HG03045 (cell line): ENCODE data around the gene SYNJ2.

Experiments used
- ATAC-seq: cut with Tn5 transposase; IDR thresholded peaks from one replicate; pipeline ENCODE4 v1.9.1; 2021; ENCODE audit warnings: mild to moderate bottlenecking, moderate library complexity; ENCODE audit not compliant: unreplicated experiment

The SYNJ2 gene

GRCh38 chr6:158011980-158012566 lies 30.4 kb downstream of the SYNJ2 start:
- no peak for ATAC-seq

GRCh38 chr6:158013904-158014504 lies 32.3 kb downstream of the SYNJ2 start:
- ATAC-seq, result no peak

GRCh38 chr6:158014505-158015187 lies 33.0 kb downstream of the SYNJ2 start:
- no peak for ATAC-seq

- ATAC-seq, result no peak
These were observed 33.5 kb downstream of the SYNJ2 start for GRCh38 chr6:158015188-158015506.

GRCh38 chr6:158016571-158017383 lies 35.1 kb downstream of the SYNJ2 start:
- ATAC-seq, result no peak

GRCh38 chr6:158017621-158018040 lies 36.0 kb downstream of the SYNJ2 start:
- no peak for ATAC-seq

- ATAC-seq, result no peak
These were observed 36.5 kb downstream of the SYNJ2 start for GRCh38 chr6:158018041-158018771.

GRCh38 chr6:158018851-158019361 lies 37.2 kb downstream of the SYNJ2 start:
- no peak for ATAC-seq

GRCh38 chr6:158019416-158019815 lies 37.8 kb downstream of the SYNJ2 start:
- ATAC-seq, result no peak

- no peak for ATAC-seq
These were observed 38.6 kb downstream of the SYNJ2 start for GRCh38 chr6:158020272-158020711.

GRCh38 chr6:158020811-158021210 lies 39.1 kb downstream of the SYNJ2 start:
- ATAC-seq, result no peak

GRCh38 chr6:158021376-158021775 lies 39.7 kb downstream of the SYNJ2 start:
- no peak for ATAC-seq

GRCh38 chr6:158021814-158022748 lies 40.4 kb downstream of the SYNJ2 start:
- no peak for ATAC-seq

GRCh38 chr6:158022749-158023596 lies 41.3 kb downstream of the SYNJ2 start:
- ATAC-seq, result no peak

- ATAC-seq, result no peak
These were observed 41.9 kb downstream of the SYNJ2 start for GRCh38 chr6:158023597-158023939.

- ATAC-seq, result no peak
These were observed 43.1 kb downstream of the SYNJ2 start for GRCh38 chr6:158024566-158025297.

GRCh38 chr6:158026054-158026900 lies 44.6 kb downstream of the SYNJ2 start:
- peak; percentile 79 for ATAC-seq
